K562 (cell line): Measurements from ENCODE around the gene CSKMT. TPM values are rescaled to one million over a fixed set of nuclear protein-coding genes. Genes with fewer than 3 reads are reported as not detected.

ENCODE experiments used
- CBFA2T3 ChIP-seq: fragments of 450-650 bp; IDR thresholded peaks from 2 replicates; pipeline ENCODE4 v1.6.1; 2017
- FOXM1 ChIP-seq, 2 experiments: fragments of 450-650 bp in 1 of 2; sonication (generic) in 1 of 2; formaldehyde crosslinking in 1 of 2; IDR thresholded peaks; 2 replicates each; pipeline versions ENCODE4 v1.6.1 to v1.9.0; 2017 to 2022; ENCODE audit warnings: low read depth in 2 of 2, mild to moderate bottlenecking in 2 of 2, missing genetic modification reagents in 1 of 2, moderate library complexity in 1 of 2
- L3MBTL2 ChIP-seq: fragments of 450-650 bp; IDR thresholded peaks from 2 replicates; pipeline ENCODE4 v1.6.1; 2016; ENCODE audit warnings: mild to moderate bottlenecking, moderate library complexity
- NFE2L1 ChIP-seq: fragments of 450-650 bp; IDR thresholded peaks from 2 replicates; pipeline ENCODE4 v1.6.1; 2016; ENCODE audit warnings: missing genetic modification characterization, low read depth, mild to moderate bottlenecking, missing compliant biosample characterization, moderate library complexity, borderline replicate concordance
- PHF20 ChIP-seq: fragments of 450-650 bp; IDR thresholded peaks from 2 replicates; pipeline ENCODE4 v1.6.1; 2018; ENCODE audit not compliant: partially characterized antibody
- RBFOX2 ChIP-seq: fragments of 200-400 bp; formaldehyde crosslinking; IDR thresholded peaks from 2 replicates; pipeline ENCODE4 v1.6.1; 2017; ENCODE audit warnings: low read depth, mild to moderate bottlenecking, low read length, moderate library complexity
- RNF2 ChIP-seq: sonication (generic); IDR thresholded peaks from 2 replicates; pipeline ENCODE4 v1.6.1; 2016
- SIN3B ChIP-seq: fragments of 450-650 bp; IDR thresholded peaks from 2 replicates; pipeline ENCODE4 v1.6.1; 2017; ENCODE audit warnings: low read depth, mild to moderate bottlenecking, moderate library complexity
- TAF1 ChIP-seq: IDR thresholded peaks from 2 replicates; pipeline ENCODE4 v1.6.1; 2011; ENCODE audit warnings: mild to moderate bottlenecking, low read length, moderate library complexity; ENCODE audit not compliant: insufficient read depth, control insufficient read depth, severe bottlenecking; ENCODE audit errors: extremely low read depth
- TCF7L2 ChIP-seq: fragments of 150-350 bp; IDR thresholded peaks from 2 replicates; pipeline ENCODE4 v1.6.1; 2016; ENCODE audit warnings: low read depth, mild to moderate bottlenecking, low read length, moderate library complexity
- TEAD1 ChIP-seq, 2 experiments: fragments of 450-650 bp in 1 of 2; sonication (generic) in 1 of 2; formaldehyde crosslinking; IDR thresholded peaks; 2 replicates each; pipeline versions ENCODE4 v1.4.0 to v1.8.0; 2020 to 2022; ENCODE audit warnings: mild to moderate bottlenecking in 2 of 2, missing genetic modification reagents in 1 of 2
- ZNF354B ChIP-seq: fragments of 250-450 bp; sonication (Bioruptor Pico); IDR thresholded peaks from 2 replicates; pipeline ENCODE4 v1.4.0; 2020
- ZNF695 ChIP-seq: fragments of 450-650 bp; formaldehyde crosslinking; IDR thresholded peaks from 2 replicates; pipeline ENCODE4 v1.4.0; 2020; ENCODE audit warnings: mild to moderate bottlenecking, moderate library complexity
- polyA plus RNA-seq, 8 experiments: library from polyadenylated mRNA; depleted of rRNA in 4 of 8; stranded (reverse) in 5 of 8; unstranded in 3 of 8; fragments of >200 nt; fragmentation: Nextera tagmentation in 2 of 8; fragmentation: Illumina TruSeq in 1 of 8; extraction: Ambion mirVana in 2 of 8; extraction: Trizol in 1 of 8; gene quantifications; 2 replicates each; pipeline versions ENCODE4 v1.2.1 to v1.2.3, GENCODE V29; 2011 to 2014; ENCODE audit warnings: inconsistent platforms in 1 of 8, missing spikeins in 1 of 8
- total RNA-seq, 7 experiments: library from RNA; depleted of rRNA in 6 of 7; stranded (reverse); fragments of >200 nt in 6 of 7; fragmentation: Illumina TruSeq in 2 of 7; extraction: Trizol in 2 of 7; gene quantifications; 2 replicates each; pipeline versions ENCODE4 v1.2.1 to v1.2.3, GENCODE V29; 2011 to 2021; ENCODE audit warnings: low replicate concordance in 1 of 7
- TF ChIP-seq, protein P1 (sequence below): fragments of 150-350 bp; conservative IDR thresholded peaks from 2 replicates; pipeline ENCODE4 v1.6.1; 2014; ENCODE audit warnings: low read length
- TF ChIP-seq, protein P2 (sequence below): fragments of 250-450 bp; sonication (Bioruptor Pico); IDR thresholded peaks from 2 replicates; pipeline ENCODE4 v1.8.0; 2022; ENCODE audit warnings: moderate library complexity, mild to moderate bottlenecking, inconsistent platforms
- TF ChIP-seq, protein P3 (sequence below): fragments of 450-650 bp; conservative IDR thresholded peaks from 2 replicates; pipeline ENCODE4 v1.6.1; 2016; ENCODE audit warnings: missing genetic modification characterization, low read depth, mild to moderate bottlenecking, missing compliant biosample characterization, moderate library complexity
- TF ChIP-seq, protein P4 (sequence below): sonication (generic); formaldehyde crosslinking; IDR thresholded peaks from 2 replicates; pipeline ENCODE4 v1.9.0; 2022; ENCODE audit warnings: mild to moderate bottlenecking, missing genetic modification reagents
- TF ChIP-seq, protein P5 (sequence below): sonication (generic); formaldehyde crosslinking; IDR thresholded peaks from 2 replicates; pipeline ENCODE4 v1.8.1; 2023; ENCODE audit warnings: mild to moderate bottlenecking, missing genetic modification reagents, moderate library complexity

CSKMT gene
- total and polyA plus RNA-seq, 9 of the 15 experiments (the other 6 are each of a cell fraction or from before 2014, with no cell fraction given): 10.3 to 108 (median 27.2) TPM

DNA sequence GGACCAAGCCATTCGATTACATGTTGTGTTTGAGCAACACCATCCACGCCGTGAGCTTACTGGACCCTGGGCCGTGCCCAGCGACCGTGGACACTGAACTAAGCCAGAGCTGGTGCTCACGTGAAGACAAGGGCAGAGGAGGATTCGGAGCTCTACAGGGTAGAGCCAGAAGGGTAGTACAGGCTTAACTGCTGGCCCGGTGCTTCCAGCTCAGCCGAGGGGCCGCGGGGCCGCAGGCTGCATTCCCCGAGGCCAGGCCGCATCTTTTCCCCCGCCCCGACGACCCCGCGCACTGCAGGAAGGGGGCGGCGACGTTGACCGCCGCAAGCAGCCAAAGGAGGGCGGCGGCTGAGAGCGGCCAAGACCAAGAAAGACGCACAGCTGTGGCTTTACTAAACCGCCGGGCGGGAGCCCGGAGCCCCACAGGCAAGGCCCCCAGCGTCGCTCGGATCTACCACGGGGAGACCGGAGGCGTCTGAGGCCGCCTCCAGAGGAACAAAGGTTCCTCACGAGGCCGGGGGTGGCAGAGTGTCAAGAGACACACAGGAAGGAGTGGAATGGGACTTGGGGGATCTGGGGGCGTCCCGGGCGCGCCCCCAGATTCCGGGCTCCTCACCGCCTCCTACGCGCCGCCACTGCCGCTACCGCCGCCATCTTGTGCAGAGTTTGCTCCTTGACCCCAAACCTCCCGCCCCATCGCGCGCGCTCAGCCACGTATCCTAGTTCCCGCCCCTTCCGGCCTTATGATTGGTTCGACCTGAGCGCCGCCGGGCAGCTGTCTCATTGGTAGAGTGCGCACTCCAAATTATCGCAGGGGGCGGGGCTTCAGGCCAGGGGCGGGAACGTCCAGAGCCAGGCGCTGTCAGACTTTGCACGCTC, 18.9 kb upstream of the CSKMT start, which contains the start of gene GANAB (continued):
- peak; percentile 50; the same call in 1 of the 2 replicates for TF ChIP-seq L3MBTL2
- TF ChIP-seq SIN3B: peak; percentile 62
- peak; percentile 34 to 68; a peak in 2 of 4 replicates for TF ChIP-seq TEAD1 (CRISPR knock-in tag; IDR thresholded peaks at IDR 0.05)
- TF ChIP-seq NFE2L1 (tag): no peak
- TF ChIP-seq ZNF354B (CRISPR knock-in tag): no peak
- TF ChIP-seq, protein P1, sequence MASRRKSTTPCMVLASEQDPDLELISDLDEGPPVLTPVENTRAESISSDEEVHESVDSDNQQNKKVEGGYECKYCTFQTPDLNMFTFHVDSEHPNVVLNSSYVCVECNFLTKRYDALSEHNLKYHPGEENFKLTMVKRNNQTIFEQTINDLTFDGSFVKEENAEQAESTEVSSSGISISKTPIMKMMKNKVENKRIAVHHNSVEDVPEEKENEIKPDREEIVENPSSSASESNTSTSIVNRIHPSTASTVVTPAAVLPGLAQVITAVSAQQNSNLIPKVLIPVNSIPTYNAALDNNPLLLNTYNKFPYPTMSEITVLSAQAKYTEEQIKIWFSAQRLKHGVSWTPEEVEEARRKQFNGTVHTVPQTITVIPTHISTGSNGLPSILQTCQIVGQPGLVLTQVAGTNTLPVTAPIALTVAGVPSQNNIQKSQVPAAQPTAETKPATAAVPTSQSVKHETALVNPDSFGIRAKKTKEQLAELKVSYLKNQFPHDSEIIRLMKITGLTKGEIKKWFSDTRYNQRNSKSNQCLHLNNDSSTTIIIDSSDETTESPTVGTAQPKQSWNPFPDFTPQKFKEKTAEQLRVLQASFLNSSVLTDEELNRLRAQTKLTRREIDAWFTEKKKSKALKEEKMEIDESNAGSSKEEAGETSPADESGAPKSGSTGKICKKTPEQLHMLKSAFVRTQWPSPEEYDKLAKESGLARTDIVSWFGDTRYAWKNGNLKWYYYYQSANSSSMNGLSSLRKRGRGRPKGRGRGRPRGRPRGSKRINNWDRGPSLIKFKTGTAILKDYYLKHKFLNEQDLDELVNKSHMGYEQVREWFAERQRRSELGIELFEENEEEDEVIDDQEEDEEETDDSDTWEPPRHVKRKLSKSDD: no peak
- TF ChIP-seq, protein P2, sequence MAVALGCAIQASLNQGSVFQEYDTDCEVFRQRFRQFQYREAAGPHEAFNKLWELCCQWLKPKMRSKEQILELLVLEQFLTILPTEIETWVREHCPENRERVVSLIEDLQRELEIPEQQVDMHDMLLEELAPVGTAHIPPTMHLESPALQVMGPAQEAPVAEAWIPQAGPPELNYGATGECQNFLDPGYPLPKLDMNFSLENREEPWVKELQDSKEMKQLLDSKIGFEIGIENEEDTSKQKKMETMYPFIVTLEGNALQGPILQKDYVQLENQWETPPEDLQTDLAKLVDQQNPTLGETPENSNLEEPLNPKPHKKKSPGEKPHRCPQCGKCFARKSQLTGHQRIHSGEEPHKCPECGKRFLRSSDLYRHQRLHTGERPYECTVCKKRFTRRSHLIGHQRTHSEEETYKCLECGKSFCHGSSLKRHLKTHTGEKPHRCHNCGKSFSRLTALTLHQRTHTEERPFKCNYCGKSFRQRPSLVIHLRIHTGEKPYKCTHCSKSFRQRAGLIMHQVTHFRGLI (CRISPR knock-in tag): no peak
- TF ChIP-seq ZNF695 (CRISPR knock-in tag): no peak
- TF ChIP-seq, protein P3, sequence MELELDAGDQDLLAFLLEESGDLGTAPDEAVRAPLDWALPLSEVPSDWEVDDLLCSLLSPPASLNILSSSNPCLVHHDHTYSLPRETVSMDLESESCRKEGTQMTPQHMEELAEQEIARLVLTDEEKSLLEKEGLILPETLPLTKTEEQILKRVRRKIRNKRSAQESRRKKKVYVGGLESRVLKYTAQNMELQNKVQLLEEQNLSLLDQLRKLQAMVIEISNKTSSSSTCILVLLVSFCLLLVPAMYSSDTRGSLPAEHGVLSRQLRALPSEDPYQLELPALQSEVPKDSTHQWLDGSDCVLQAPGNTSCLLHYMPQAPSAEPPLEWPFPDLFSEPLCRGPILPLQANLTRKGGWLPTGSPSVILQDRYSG: no peak
- peak; percentile 65 for TF ChIP-seq PHF20
- no peak for TF ChIP-seq RNF2
- no peak for TF ChIP-seq TCF7L2
- peak; percentile 97 for TF ChIP-seq RBFOX2
- TF ChIP-seq, protein P4, sequence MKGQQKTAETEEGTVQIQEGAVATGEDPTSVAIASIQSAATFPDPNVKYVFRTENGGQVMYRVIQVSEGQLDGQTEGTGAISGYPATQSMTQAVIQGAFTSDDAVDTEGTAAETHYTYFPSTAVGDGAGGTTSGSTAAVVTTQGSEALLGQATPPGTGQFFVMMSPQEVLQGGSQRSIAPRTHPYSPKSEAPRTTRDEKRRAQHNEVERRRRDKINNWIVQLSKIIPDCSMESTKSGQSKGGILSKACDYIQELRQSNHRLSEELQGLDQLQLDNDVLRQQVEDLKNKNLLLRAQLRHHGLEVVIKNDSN (CRISPR knock-in tag): peak; percentile 15; the same call in 1 of the 2 replicates
- peak; percentile 97 for TF ChIP-seq TAF1
- TF ChIP-seq, protein P5, sequence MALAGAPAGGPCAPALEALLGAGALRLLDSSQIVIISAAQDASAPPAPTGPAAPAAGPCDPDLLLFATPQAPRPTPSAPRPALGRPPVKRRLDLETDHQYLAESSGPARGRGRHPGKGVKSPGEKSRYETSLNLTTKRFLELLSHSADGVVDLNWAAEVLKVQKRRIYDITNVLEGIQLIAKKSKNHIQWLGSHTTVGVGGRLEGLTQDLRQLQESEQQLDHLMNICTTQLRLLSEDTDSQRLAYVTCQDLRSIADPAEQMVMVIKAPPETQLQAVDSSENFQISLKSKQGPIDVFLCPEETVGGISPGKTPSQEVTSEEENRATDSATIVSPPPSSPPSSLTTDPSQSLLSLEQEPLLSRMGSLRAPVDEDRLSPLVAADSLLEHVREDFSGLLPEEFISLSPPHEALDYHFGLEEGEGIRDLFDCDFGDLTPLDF (CRISPR knock-in tag): peak; percentile 93
- TF ChIP-seq FOXM1 (IDR thresholded peaks at IDR 0.05; ENCODE audit: low read depth): no peak
- TF ChIP-seq FOXM1 (CRISPR knock-in tag; IDR thresholded peaks at IDR 0.05; ENCODE audit: low read depth): no peak; the same call in 1 of the 2 replicates
- TF ChIP-seq CBFA2T3: no peak
